Thyroid gland (tissue), 4 donors: ENCODE results near the gene STAC3. TPM values are rescaled to one million over a fixed set of nuclear protein-coding genes. Genes with fewer than 3 reads are reported as not detected.

Experiments used
- DNase-seq, 2 donors: peaks; one replicate each; pipeline ENCODE4 v3.0.0-alpha.2; 2019
- H3K27ac ChIP-seq, 3 donors: fragments of 200-600 bp; sonication (generic); 1 replicate in 2 of 3; 2 replicates in 1 of 3; pipeline ENCODE4 v1.5.1; 2016 to 2019; ENCODE audit warnings: mild to moderate bottlenecking in 1 of 3, moderate library complexity in 1 of 3
- H3K27me3 ChIP-seq: fragments of 200-600 bp; sonication (generic); one replicate; pipeline ENCODE4 v1.5.1; 2019
- H3K36me3 ChIP-seq, 2 donors: fragments of 200-600 bp; sonication (generic); one replicate each; pipeline ENCODE4 v1.5.1; 2016 to 2019
- H3K4me1 ChIP-seq, 2 donors: fragments of 200-600 bp; sonication (generic); one replicate each; pipeline ENCODE4 v1.5.1; 2017 to 2019
- H3K4me3 ChIP-seq, 3 donors: fragments of 200-600 bp; sonication (generic); replicated peaks in 1 of 3; 1 replicate in 2 of 3; 2 replicates in 1 of 3; pipeline ENCODE4 v1.5.1; 2016; ENCODE audit warnings: mild to moderate bottlenecking in 1 of 3
- H3K9me3 ChIP-seq: fragments of 200-600 bp; sonication (generic); one replicate; pipeline ENCODE4 v1.5.1; 2017
- POLR2A ChIP-seq, 2 donors: fragments of 450-650 bp; IDR thresholded peaks; one replicate each; pipeline ENCODE4 v1.6.1; 2017; ENCODE audit warnings: antibody characterized with exemption in 2 of 2, mild to moderate bottlenecking in 2 of 2, moderate library complexity in 1 of 2
- WGBS, 2 donors: methylation state at CpG; one replicate each; pipeline ENCODE4 v1.1.5; 2017; 5-methylcytosine and 5-hydroxymethylcytosine counted together
- intact Hi-C: fragments of 100-400 bp; cut with DNase I; formaldehyde crosslinking; loops from one replicate; pipeline ENCODE4 v1.15.1; 2023
- total RNA-seq, 4 donors: library from RNA; depleted of rRNA; stranded (reverse); fragments of >200 nt; gene quantifications; one replicate each; pipeline ENCODE4 v1.2.3, GENCODE V29; 2016
- TF ChIP-seq, protein P1 (sequence below), 6 experiments: fragments of 200-600 bp in 3 of 6; fragments of 450-650 bp in 3 of 6; sonication (generic) in 3 of 6; IDR thresholded peaks; one replicate each; pipeline ENCODE4 v1.5.1; 2016 to 2019; ENCODE audit warnings: antibody characterized with exemption in 6 of 6, mild to moderate bottlenecking in 2 of 6, inconsistent platforms in 1 of 6, moderate library complexity in 1 of 6

The STAC3 gene
- total RNA-seq, 4 donors from 2014 or later = 0.88 to 7.3 (median 3.0) TPM; not detected in 1

DNA sequence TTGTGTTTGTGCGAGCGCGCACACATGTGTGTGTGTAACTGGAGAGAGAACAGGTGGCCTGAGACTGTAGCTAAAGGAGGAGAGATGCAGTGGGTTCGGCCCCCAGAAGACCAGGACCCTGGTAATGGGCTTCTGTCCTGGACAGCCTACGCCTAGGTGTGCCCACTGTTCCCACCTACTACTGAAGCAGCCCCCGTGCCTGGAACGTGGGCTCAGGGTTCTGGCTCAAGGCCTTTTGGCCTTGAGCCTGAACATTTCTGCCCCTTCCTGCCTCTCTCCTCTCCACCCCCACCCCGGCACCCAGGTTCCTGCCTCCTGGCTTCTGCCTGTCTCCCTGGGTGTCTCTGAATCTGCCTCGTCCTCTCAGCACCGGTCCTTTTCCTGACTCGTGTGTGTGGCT is 35.9 kb downstream of the STAC3 start:
- no peak for DNase-seq
- H3K27ac ChIP-seq = no peak overlapping the region
- intact Hi-C loops = loop anchor here (2.0 kb wide), 1 partner anchor 30 kb away; no protein-coding TSS in a partner anchor
- no peaks in the 10 kb centered on the region for H3K36me3 ChIP-seq
- no peak overlapping the region for H3K4me3 ChIP-seq
- TF ChIP-seq POLR2A (IDR thresholded peaks at IDR 0.05) = no peak
- TF ChIP-seq, protein P1, sequence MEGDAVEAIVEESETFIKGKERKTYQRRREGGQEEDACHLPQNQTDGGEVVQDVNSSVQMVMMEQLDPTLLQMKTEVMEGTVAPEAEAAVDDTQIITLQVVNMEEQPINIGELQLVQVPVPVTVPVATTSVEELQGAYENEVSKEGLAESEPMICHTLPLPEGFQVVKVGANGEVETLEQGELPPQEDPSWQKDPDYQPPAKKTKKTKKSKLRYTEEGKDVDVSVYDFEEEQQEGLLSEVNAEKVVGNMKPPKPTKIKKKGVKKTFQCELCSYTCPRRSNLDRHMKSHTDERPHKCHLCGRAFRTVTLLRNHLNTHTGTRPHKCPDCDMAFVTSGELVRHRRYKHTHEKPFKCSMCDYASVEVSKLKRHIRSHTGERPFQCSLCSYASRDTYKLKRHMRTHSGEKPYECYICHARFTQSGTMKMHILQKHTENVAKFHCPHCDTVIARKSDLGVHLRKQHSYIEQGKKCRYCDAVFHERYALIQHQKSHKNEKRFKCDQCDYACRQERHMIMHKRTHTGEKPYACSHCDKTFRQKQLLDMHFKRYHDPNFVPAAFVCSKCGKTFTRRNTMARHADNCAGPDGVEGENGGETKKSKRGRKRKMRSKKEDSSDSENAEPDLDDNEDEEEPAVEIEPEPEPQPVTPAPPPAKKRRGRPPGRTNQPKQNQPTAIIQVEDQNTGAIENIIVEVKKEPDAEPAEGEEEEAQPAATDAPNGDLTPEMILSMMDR (IDR thresholded peaks at IDR 0.05) = no peak
- 24 to 32% methylated on average over 9 to 11 of the region's 11 CpGs for WGBS, 2 donors
- peaks cover 6% of the 10 kb centered on the region for H3K27me3 ChIP-seq
- H3K4me1 ChIP-seq = peaks cover 8 to 30% of the 10 kb centered on the region in 2 donors
- H3K9me3 ChIP-seq = no peaks in the 10 kb centered on the region

DNA sequence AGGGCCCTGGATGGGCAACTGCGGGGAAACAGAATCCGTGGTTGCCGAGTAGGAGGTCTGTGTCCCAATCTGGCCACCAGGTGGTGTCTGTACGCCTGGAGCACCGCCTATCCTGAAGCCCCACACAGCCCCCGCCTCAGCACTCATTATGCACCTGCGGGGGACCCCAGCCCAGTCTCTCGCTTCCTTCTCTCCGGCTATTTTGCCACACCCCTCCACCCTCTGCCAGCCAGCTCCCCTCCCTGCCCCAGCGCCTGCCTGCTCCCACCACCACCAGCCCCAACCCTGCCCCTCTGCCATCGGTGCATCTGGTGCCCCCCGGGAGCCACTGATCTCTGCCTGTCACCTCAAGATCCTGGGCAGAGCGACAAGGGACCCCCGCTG is 36.6 kb downstream of the STAC3 start:
- intact Hi-C loops = loop anchor here (2.0 kb wide), 1 partner anchor 30 kb away; no protein-coding TSS in a partner anchor
- H3K4me1 ChIP-seq = peaks cover 8 to 30% of the 10 kb centered on the region in 2 donors
- no peak overlapping the region for H3K4me3 ChIP-seq
- H3K9me3 ChIP-seq = no peaks in the 10 kb centered on the region
- WGBS, 2 donors = 1 to 2% methylated on average over 12 to 14 of the region's 14 CpGs
- no peak overlapping the region for H3K27ac ChIP-seq
- DNase-seq = peak; percentile 50 to 56
- H3K27me3 ChIP-seq = peaks cover 6% of the 10 kb centered on the region
- no peaks in the 10 kb centered on the region for H3K36me3 ChIP-seq
- TF ChIP-seq, protein P1 (IDR thresholded peaks at IDR 0.05) = peak in 5 of 6 experiments; percentile 30 to 73 (median 51)
- no peak for TF ChIP-seq POLR2A (IDR thresholded peaks at IDR 0.05)

DNA sequence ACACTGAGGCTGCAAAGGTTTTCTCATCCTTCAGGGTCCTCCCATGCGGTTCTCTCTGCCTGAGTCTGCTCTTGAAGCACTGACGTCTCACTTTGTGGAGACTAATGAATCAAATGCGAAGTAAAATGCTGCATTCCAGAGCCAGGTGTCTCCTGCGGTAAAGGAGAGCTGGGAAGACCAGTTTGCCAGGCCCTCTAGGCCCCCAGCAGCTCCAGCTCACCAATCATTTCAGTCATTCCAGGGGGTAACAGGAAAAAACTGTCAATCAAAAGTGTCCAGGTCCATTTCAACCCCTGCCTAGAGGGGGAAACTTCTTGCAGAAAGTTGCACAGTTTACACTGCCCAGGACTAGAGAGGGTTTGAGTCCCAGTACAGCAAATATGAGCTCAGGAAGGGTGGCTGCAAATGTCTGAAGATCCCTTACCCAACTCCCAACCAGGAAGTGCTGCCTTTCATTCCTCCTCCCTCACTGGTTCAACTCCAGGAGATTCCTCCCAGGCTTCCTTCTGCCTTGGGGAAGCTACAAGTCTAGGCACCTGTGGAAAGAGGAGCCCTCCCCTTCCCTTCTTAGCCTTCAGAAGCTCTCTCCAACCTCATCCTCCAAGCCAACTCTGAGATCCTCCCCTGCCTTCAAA is 37.1 kb downstream of the STAC3 start:
- Histone ChIP-seq H3K36me3 (no peaks in the 10 kb centered on the region), H3K4me3 (no peak overlapping the region), H3K27ac (no peak overlapping the region), H3K9me3 (no peaks in the 10 kb centered on the region), H3K4me1 (peaks cover 8 to 30% of the 10 kb centered on the region in 2 donors), H3K27me3 (peaks cover 6% of the 10 kb centered on the region)
- DNase-seq = no peak
- WGBS, 2 donors = 42 to 62% methylated on average over 4 of the region's 4 CpGs
- intact Hi-C loops = loop anchor here (2.0 kb wide), 1 partner anchor 31 kb away; no protein-coding TSS in a partner anchor
- TF ChIP-seq, protein P1 (IDR thresholded peaks at IDR 0.05) = no peak
- TF ChIP-seq POLR2A (IDR thresholded peaks at IDR 0.05) = no peak

DNA sequence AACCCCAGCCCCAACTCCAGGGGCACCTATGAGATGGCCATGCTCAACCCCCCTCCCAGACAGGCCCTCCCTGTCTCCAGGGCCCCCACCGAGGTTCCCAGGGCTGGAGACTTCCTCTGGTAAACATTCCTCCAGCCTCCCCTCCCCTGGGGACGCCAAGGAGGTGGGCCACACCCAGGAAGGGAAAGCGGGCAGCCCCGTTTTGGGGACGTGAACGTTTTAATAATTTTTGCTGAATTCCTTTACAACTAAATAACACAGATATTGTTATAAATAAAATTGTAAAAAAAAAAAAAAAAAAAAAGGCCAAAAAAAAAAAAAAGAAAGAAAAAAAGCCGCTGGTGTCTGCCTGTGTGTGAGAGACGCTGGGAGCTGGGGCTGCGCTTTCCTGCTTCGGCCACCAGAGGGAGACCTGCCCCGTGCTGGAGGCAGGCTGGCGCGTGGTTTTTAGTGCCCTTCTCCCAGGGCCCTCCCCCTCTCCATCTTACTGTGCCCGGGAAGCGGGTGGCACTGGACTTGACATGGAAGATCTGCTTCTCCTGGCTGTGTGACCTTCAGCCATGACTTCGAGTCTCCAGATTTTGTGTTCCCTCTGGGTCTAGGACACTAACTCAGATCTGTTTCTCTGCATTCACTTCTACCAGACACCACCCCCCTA is 37.8 kb downstream of the STAC3 start:
- Histone ChIP-seq H3K27ac (no peak overlapping the region), H3K4me1 (peaks cover 8 to 30% of the 10 kb centered on the region in 2 donors), H3K36me3 (no peaks in the 10 kb centered on the region), H3K9me3 (no peaks in the 10 kb centered on the region), H3K27me3 (peaks cover 6% of the 10 kb centered on the region), H3K4me3 (no peak overlapping the region)
- TF ChIP-seq, protein P1 (IDR thresholded peaks at IDR 0.05) = peak; percentile 87 to 98 (median 94)
- no peak for TF ChIP-seq POLR2A (IDR thresholded peaks at IDR 0.05)
- intact Hi-C loops = no loop called here
- peak; percentile 86 for DNase-seq
- WGBS, 2 donors = 10 to 13% methylated on average over 16 of the region's 16 CpGs

DNA sequence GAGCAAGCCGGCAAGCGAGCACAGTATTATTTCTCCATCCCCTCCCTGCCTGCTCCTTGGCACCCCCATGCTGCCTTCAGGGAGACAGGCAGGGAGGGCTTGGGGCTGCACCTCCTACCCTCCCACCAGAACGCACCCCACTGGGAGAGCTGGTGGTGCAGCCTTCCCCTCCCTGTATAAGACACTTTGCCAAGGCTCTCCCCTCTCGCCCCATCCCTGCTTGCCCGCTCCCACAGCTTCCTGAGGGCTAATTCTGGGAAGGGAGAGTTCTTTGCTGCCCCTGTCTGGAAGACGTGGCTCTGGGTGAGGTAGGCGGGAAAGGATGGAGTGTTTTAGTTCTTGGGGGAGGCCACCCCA is 38.3 kb downstream of the STAC3 start:
- intact Hi-C loops = no loop called here
- WGBS, 2 donors = 84 to 87% methylated on average over 7 of the region's 7 CpGs
- no peak for DNase-seq
- H3K36me3 ChIP-seq = no peaks in the 10 kb centered on the region
- TF ChIP-seq, protein P1 (IDR thresholded peaks at IDR 0.05) = no peak
- no peak for TF ChIP-seq POLR2A (IDR thresholded peaks at IDR 0.05)
- H3K27me3 ChIP-seq = peaks cover 6% of the 10 kb centered on the region
- H3K27ac ChIP-seq = no peak overlapping the region
- peaks cover 8 to 30% of the 10 kb centered on the region in 2 donors for H3K4me1 ChIP-seq
- no peaks in the 10 kb centered on the region for H3K9me3 ChIP-seq
- H3K4me3 ChIP-seq = no peak overlapping the region
